ENCODE data around the gene MYO18B.

DNA sequence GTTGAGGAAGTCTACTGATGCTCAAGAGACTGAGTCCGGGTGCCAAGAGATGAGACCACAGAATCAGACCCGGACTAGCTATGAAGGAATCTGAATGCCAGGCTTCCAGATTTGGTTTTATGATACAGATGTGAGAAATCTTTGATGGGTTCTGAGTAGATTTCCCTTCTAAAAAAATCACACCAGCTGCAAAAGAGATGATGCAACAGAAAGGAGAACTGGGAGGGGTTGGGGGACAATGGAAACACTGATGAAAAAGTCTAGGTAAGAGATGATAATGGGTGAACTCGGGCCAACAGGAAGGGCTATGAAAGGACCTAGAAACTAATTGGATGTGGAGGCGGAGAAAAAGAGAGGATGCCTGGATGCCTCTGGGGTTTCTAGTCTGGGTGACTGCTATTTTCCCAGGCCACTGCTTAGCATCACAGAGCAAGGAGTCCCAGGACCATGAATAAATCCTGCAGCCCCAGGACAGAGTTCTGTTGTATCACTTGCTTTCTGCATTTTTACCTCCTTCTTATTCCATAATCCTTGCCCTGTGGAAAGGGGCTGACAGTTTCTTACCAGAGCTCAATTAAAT lies 311.8 kb downstream of the MYO18B start:
- TF ChIP-seq, protein P1, sequence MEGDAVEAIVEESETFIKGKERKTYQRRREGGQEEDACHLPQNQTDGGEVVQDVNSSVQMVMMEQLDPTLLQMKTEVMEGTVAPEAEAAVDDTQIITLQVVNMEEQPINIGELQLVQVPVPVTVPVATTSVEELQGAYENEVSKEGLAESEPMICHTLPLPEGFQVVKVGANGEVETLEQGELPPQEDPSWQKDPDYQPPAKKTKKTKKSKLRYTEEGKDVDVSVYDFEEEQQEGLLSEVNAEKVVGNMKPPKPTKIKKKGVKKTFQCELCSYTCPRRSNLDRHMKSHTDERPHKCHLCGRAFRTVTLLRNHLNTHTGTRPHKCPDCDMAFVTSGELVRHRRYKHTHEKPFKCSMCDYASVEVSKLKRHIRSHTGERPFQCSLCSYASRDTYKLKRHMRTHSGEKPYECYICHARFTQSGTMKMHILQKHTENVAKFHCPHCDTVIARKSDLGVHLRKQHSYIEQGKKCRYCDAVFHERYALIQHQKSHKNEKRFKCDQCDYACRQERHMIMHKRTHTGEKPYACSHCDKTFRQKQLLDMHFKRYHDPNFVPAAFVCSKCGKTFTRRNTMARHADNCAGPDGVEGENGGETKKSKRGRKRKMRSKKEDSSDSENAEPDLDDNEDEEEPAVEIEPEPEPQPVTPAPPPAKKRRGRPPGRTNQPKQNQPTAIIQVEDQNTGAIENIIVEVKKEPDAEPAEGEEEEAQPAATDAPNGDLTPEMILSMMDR (IDR thresholded peaks at IDR 0.05): no peak
- TF ChIP-seq POLR2A (IDR thresholded peaks at IDR 0.05): no peak

Data from right lobe of liver (tissue), 4 donors.